ENCODE results near the gene SIX2. TPM values are rescaled to one million over a fixed set of nuclear protein-coding genes. Genes with fewer than 3 reads are reported as not detected.

The SIX2 gene
- total and polyA plus RNA-seq, 2 of the 8 experiments (the other 6 are each of a cell fraction or from before 2014, with no cell fraction given) = 0.47 to 1.0 TPM

GRCh38 chr2:45014016-45014702 lies 4.9 kb upstream of the SIX2 start:
- Histone ChIP-seq H4K91ac (replicated peaks; ENCODE audit: insufficient read length, low read length) (no peak overlapping the region), H3K4me3 (ENCODE audit: extremely low read depth in 1 of 4, insufficient read depth in 2 of 4, low read depth in 3 of 4, low read length in 4 of 4) (peak overlapping the region; percentile 53 to 68 (median 64)), H3K79me2 (ENCODE audit: control insufficient read depth in 1 of 2, insufficient read depth in 2 of 2, low read length in 2 of 2) (no peaks in the 10 kb centered on the region), H3K4ac (replicated peaks; ENCODE audit: insufficient read length, low read depth, low read length) (no peak overlapping the region), H4K5ac (ENCODE audit: insufficient read length, low read depth, low read length) (no peak overlapping the region), H3K27me3 (replicated peaks in 1 of 4; ENCODE audit: control insufficient read depth in 3 of 4, extremely low read depth in 1 of 4, insufficient read depth in 3 of 4, low read length in 3 of 4) (peaks cover 29 to 51% (median 47%) of the 10 kb centered on the region in 4 experiments), H2AFZ (ENCODE audit: low read length) (peak overlapping the region; percentile 96), H3K18ac (ENCODE audit: extremely low read depth, low read length) (no peak overlapping the region), H3K9ac (replicated peaks in 1 of 4; ENCODE audit: extremely low read depth in 1 of 4, low read depth in 3 of 4, low read length in 3 of 4) (0 out of 7 replicates have a peak overlapping the region, but pooled peaks of 2 of the 4 experiments have one; percentile 2 to 5), H2BK12ac (ENCODE audit: low read depth, low read length) (peak overlapping the region; percentile 91; the same call in 1 of the 2 replicates), H3K23ac (ENCODE audit: insufficient read length) (no peak overlapping the region), H2BK15ac (ENCODE audit: low read length) (no peak overlapping the region), H3K79me1 (ENCODE audit: low read depth, low read length) (no peaks in the 10 kb centered on the region), H3K23me2 (ENCODE audit: low read depth, low read length) (peaks cover 12% of the 10 kb centered on the region), H3K9me3 (ENCODE audit: insufficient read depth in 2 of 2, low read depth in 1 of 2, low read length in 1 of 2) (no peaks in the 10 kb centered on the region), H3K36me3 (ENCODE audit: control insufficient read depth in 2 of 4, insufficient read depth in 4 of 4, low read length in 3 of 4) (peaks cover 0 to 9% (median 0%) of the 10 kb centered on the region in 4 experiments; a peak in 1 of 8 replicates), H3K4me2 (ENCODE audit: insufficient read depth in 1 of 2, low read depth in 2 of 2, low read length in 2 of 2) (peak overlapping the region; percentile 74 to 98), H3K14ac (ENCODE audit: insufficient read length) (no peak overlapping the region), H3K4me1 (replicated peaks in 1 of 4; ENCODE audit: control insufficient read depth in 3 of 4, insufficient read depth in 4 of 4, low read length in 3 of 4) (peaks cover 0 to 18% (median 8%) of the 10 kb centered on the region in 4 experiments; a peak in 6 of 7 replicates), H2AK5ac (ENCODE audit: low read depth, low read length) (no peak overlapping the region), H4K8ac (ENCODE audit: extremely low read depth, insufficient read depth, low read length) (no peak overlapping the region; the same call in 1 of the 2 replicates), H3K27ac (ENCODE audit: low read depth, low read length) (no peak overlapping the region), H2BK20ac (ENCODE audit: low read length) (peak overlapping the region; percentile 72; the same call in 1 of the 2 replicates), H4K20me1 (replicated peaks in 1 of 2; ENCODE audit: control insufficient read depth in 1 of 2, insufficient read depth in 2 of 2, low read length in 2 of 2) (peaks cover 6 to 14% of the 10 kb centered on the region in 2 experiments), H3K56ac (replicated peaks; ENCODE audit: insufficient read length, low read depth, low read length) (no peak overlapping the region), H2BK120ac (replicated peaks; ENCODE audit: low read depth, low read length) (no peak overlapping the region), H2BK5ac (ENCODE audit: low read depth, low read length) (no peak overlapping the region; the same call in 1 of the 2 replicates)
- ChIA-PET CTCF (ENCODE audit: partially characterized antibody) (interaction anchor here (0.6 to 5.5 kb wide), 20 partner anchors 9 to 332 kb away, joined by 3 to 61 read pairs (median 4); no protein-coding TSS in a partner anchor), POLR2A (ENCODE audit: partially characterized antibody) (interaction anchor here (1.1 to 2.7 kb wide), 2 partner anchors 11 to 68 kb away, joined by 4 to 20 read pairs; no protein-coding TSS in a partner anchor)
- WGBS, 2 experiments (ENCODE audit: extremely low coverage in 1 of 2, insufficient coverage in 1 of 2, insufficient read length in 1 of 2, insufficient replicate concordance in 2 of 2, low coverage in 1 of 2, low lambda C conversion rate in 2 of 2, missing lambda C conversion rate in 1 of 2) = 4% methylated on average over 25 of the region's 57 CpGs; no CpG with 5 or more reads in 1 of the 2 experiments
- peak; percentile 50 for FAIRE-seq
- DNase-seq (ENCODE audit: low read depth in 1 of 2, low spot score in 2 of 2) = peak in 1 of 2 experiments; percentile 87
- no peak; the same call in 1 of the 2 replicates for TF ChIP-seq ATF3 (IDR thresholded peaks at IDR 0.05; ENCODE audit: insufficient read depth, low read depth, low read length)
- peak; percentile 50 to 75; a peak in 3 of 4 replicates for TF ChIP-seq RAD21 (IDR thresholded peaks at IDR 0.05 in 1 of 2, conservative IDR thresholded peaks at IDR 0.05 in 1 of 2; ENCODE audit: low read depth in 2 of 2, low read length in 2 of 2)
- peak; percentile 11; the same call in 1 of the 2 replicates for TF ChIP-seq CREB1 (IDR thresholded peaks at IDR 0.05)
- no peak for TF ChIP-seq POLR2AphosphoS5 (IDR thresholded peaks at IDR 0.05; ENCODE audit: low read depth, low read length)
- peak; percentile 35 for TF ChIP-seq TAF7 (optimal IDR thresholded peaks at IDR 0.05; ENCODE audit: borderline replicate concordance, low read depth, low read length)
- no peak for TF ChIP-seq RBBP5 (IDR thresholded peaks at IDR 0.05; ENCODE audit: borderline replicate concordance, low read depth, low read length)
- no peak for TF ChIP-seq GABPA (IDR thresholded peaks at IDR 0.05; ENCODE audit: borderline replicate concordance, insufficient read depth, low read length)
- 0 out of 4 replicates have a peak, but pooled peaks of 1 of the 2 experiments have one; percentile 24 for TF ChIP-seq SIN3A (conservative IDR thresholded peaks at IDR 0.05 in 1 of 2, IDR thresholded peaks at IDR 0.05 in 1 of 2; ENCODE audit: low read depth in 1 of 2, low read length in 2 of 2)
- TF ChIP-seq E2F6 (IDR thresholded peaks at IDR 0.05) = peak; percentile 72
